ENCODE measurements around the gene WARS2.

The WARS2 gene

GRCh38 chr1:119012383-119012782, 128.1 kb downstream of the WARS2 start:
- DNase-seq = no peak

- no peak for DNase-seq
Measured at GRCh38 chr1:119011706-119012105, 128.7 kb downstream of the WARS2 start.

DNA sequence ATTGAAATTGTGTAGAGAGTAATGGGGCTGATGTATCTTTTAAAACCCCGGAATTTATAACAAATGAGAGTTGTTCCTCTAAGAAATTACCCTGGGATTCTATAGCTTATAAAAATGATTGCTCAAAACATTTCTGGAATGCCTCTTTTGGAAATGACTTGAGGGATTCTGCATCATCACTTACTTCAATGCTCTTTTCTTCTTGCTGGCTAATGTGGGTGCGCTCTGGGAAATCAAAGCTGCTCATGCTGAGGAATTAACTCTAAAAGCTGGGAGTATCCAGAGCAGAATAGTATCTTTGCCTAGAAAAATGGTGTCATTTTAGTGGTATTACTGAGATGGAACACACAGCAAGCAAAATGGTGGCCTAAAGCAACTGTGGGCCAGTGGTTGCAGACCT, 129.3 kb downstream of the WARS2 start:
- no peak for DNase-seq

DNA sequence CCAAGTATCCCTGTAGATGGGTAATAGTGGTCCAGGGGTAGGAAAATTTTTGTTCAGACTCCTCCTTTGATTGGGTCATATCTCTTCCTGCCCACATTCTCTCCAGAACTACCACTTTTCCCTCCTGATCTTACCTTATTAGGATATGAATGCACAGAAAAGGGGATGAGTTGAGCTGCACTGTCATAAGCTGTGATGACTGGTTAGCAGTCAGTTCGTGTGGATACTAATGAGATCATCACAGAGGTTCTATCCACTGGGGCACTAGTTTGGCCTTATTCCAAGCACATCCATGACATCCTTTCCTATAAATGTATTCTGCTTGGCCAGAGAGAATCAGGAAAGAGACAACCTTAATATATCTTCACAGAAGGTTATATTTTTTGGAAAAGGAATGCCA, 130.3 kb downstream of the WARS2 start:
- DNase-seq = no peak

DNA sequence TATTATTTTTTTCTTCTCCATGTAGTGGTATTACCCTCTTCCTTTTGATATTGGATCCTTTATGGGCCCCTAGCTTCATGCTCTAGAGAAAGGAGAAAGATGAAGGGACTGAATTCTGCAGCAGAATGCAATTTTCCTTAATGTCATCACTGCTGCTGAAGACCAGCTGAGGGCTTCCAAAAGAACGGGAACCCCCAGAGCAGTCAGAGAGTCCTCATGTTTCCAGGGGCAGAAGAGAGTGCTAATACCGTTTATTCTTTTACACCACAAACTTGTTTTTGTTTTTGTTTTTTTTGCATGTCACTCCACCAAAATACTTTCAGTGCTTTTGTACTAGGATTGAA, 131.2 kb downstream of the WARS2 start:
- no peak for DNase-seq

DNA sequence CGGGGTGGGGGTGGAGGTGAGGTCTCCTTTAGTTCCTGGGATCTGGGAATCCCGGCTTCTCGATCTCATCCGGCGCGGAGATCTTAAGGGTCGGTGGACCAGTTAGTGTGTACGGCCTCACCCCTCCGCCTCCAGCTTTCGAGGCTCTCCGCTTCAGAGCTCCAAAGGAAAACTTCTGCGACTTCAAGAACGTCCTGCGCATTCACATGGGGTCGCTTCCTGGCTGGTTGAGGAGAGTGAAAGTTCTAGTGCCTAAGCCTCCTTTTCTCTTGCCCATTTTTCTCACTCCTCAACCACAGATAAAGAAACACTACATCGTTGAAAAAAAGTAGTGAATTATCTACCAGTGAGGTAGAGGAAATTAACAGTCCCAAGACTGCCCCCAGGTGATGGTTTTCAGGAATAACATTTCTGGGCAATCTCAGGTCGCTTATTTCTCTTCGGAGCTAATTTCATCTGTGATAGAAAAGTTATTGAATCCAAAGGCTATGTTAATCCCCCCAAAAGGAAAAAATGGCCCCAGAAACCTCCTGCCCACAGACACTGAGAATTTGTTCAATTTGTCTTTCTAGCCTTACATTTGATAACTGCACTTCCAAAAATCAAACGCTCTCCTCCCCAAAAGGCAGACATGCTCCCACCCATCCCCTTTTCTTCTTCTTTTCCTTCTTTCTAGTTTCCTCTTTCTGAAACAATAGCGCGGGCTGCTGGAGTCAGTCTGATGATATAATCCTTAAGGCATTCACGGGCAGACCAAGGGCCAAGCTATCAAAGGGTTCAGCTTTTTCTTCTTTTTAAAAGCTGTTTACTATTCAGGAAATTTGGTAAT, 131.8 kb downstream of the WARS2 start:
- peak; percentile 25 to 46 for DNase-seq

- no peak for DNase-seq
Measured at GRCh38 chr1:119007670-119008482, 132.6 kb downstream of the WARS2 start.

GRCh38 chr1:119007339-119007669, 133.1 kb downstream of the WARS2 start:
- DNase-seq = no peak

DNA sequence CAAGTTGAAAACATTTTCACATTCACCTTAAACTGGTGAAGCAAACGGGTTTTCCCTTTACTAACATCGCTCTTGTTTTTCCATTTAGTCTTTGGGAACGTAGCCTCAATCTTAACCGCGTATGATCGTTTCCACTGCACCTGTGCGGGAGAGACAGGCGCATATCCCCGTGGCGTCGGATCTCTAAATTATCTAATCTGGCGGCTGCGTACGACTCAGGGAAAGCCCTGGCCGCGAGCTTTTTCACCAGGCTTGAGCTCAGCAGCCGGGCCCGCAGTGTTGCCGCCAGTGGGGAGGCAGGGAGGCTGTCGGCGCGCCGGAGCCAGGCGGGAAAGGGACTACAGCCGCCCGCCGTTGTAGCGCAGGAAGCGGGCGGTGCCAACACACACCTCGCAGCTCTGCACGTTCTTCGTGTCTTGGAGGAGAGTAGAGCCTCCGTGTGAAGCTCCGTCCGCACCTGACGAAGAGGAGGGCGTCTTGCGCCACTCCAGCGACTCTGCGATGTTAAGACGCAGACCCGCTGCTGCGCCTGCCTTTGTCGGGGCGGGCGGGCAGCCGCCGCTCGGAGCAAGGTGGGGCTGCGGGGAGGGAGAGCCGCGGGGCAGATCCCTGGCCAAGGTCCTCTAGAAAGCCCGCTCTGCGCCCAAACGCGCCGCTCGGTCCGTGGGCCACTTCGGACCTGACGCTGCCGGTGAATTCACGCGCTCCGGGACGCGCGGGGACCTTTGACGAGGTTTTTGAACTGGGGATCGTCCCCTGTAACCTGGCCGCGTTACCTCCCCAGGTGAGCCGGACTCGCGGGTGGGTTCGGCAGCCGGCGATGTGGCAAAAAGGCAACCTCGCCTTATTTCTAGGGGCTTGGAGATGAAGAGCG, 133.8 kb downstream of the WARS2 start:
- DNase-seq = no peak

DNA sequence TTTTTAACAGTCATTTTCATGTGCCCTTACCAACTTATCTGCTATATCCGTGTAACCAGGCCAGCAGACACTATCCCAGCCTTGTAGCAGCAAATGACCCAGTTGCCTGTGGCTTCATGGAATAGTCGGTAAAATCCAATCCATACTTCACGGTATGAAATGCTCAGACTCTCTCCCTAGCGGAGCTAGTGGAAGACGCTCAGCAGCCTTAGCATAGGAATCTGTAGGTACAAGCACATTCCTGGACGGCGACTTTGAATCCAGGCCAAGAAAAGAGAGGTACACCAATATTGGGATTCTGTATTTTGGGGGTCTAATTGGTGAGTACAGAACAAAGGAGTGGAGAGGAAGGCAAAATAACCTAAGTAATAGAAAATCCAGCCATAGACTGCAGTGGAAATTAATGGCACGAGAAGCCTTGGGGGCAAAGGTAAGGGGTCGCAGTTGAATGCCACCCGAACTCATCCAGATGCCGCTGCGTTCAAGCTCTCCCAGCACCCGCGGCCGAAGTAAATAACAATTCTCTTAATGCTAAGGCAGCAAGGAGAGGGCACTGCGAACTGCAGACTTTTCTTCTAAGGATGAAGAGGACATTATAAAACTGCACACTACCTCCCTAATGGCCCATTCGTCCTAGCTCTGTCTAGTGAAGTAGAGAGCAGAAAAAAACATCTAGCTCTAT, 134.6 kb downstream of the WARS2 start:
- DNase-seq = no peak

DNA sequence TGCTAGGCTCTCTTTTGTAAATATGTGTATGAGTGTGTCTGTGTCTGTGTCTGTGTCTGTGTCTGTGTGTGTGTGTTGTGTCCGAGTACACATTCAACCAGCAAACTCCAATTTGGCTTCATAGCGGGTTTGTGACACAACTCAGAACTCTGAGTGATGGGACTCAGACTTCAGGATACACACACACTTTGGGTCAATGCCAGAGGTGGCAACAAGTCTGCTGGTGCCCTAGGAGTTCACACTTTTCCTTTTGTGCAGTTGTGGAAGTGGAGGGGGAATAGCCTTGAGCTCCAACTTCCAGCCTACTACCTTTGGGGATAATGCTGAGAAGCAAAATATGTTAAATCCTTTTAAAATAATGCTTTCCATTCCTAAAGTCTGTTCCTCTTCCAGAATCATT, 135.7 kb downstream of the WARS2 start:
- no peak for DNase-seq

GRCh38 chr1:119004129-119004527, 136.3 kb downstream of the WARS2 start:
- no peak for DNase-seq

DNA sequence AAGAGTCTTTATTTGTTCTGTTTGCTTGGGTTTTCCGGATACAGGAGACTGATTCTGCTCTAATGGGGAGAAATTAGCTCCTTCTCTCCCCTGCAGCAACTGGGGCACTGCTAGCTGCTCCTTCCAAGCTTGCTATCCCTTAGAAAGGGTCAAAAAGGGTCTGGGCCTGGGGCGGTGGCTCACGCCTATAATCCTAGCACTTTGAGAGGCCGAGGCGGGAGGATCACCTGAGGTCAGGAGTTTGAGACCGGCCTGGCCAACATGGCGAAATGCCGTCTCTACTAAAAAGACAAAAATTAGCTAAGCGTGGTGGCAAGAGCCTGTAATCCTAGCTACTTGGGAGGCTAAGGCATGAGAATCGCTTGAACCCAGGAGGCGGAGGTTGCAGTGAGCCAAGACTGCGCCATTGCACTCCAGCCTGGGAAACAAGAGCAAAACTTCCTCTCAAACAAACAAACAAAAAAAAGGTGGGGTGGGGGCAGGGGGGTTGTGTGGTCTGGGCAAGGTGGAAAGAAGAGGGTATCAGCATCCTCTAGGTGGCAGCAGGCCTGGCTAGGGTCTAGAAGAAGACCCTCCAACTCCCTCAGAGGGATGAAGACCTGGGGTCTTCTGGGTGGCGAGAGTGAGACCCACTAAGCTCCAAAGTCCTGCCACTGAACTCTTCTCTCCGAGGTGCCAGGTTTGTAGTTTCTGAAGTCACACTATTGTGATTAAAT, 136.9 kb downstream of the WARS2 start:
- DNase-seq = no peak

- DNase-seq = peak; percentile 52 to 54
Measured at GRCh38 chr1:119002028-119002686, 138.3 kb downstream of the WARS2 start.

- DNase-seq = no peak
Measured at GRCh38 chr1:119001181-119002027, 139.0 kb downstream of the WARS2 start.

DNA sequence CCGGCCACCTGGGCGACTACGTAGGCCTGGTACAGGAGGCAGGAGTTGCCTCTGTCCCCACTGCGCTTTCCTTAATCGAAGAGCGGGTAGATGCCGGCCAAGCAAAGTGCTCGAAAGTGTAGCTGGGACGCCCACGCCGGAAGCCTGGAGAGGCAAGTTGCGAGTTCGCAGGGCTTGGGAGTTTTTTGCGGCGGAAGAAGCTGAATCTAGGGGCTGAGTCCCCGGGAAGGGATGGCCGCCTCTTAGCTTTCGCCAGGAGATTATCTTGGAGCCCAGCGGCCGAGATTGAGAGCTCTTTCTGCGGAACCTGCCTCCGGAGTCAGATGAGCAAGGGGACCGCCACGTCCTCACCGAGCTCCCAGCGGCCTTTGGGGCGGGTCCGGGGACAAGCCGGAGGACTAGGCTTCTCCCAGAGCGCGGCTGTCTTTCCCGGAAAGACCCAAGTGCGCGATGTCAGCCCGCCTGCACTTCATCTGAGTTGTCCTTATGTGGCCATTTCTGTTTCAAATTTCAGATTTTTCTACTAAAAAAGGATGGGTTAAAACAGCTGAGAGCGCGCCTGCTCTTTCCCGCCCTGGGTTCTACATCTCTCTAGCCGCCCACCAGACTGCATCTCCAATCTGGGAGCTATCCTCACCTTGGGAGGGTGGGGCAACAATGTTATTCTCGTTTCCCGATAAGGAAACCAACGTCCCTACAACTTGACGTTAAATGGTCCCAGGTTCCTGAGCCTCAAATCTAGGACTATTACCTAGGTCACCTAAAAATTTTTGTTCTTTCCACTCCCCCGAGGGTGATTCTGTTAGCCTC, 139.9 kb downstream of the WARS2 start:
- peak; percentile 17 to 34 for DNase-seq

GRCh38 chr1:118999348-119000071, 140.9 kb downstream of the WARS2 start:
- DNase-seq = no peak

- no peak for DNase-seq
Measured at GRCh38 chr1:118998171-118998570, 142.3 kb downstream of the WARS2 start.

DNA sequence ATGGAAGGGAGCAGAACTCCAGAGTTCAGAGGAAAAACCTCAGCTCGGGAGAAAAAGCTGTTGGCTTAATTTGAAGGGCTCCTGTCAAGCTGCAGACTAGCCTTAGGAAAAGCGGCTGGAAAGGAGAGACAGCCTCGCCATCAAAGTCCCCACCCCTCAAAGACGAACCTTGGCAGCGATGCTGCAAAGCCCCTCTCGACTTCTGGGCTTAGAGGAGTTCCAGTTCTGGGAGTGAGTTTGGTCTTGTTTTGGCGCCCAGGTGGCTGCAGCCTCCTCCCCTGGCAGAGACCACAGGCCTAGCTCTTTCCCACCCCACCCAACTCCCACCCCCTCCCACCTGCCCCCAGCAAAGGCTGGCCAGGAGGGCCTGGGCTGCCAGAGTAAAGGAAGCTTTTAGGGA, 143.2 kb downstream of the WARS2 start:
- no peak for DNase-seq

Data from inflammatory macrophage treated with lipopolysaccharide for 1 hour (primary cell).